ENCODE results near the gene MBD5.

MBD5 gene

DNA sequence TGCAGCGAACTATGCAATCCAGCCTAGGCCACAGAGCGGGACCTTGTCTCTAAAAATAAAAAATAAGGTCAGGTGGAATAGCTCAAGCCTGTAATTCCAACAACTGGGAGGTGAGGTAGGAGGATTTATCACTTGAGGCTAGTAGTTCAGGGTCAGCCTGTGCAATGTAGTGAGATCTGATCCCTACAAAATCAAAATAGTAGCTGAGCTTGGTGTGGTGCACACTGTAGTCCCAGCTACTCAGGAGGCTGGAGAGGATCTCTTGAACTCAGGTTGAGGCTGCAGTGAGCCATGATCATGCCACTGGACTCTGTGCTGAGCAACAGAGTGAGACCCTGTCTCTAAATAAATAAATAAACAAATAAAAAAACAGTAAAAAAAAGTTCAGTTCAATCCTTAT lies 5.7 kb downstream of the MBD5 start:
- H3K27ac ChIP-seq (ENCODE audit: low read length) = no peak overlapping the region
- H3K9me3 ChIP-seq (ENCODE audit: insufficient read depth, low read depth, low read length) = no peaks in the 10 kb centered on the region
- H3K36me3 ChIP-seq (ENCODE audit: insufficient read depth, low read depth, low read length) = 0 out of 2 replicates have a peak, but pooled peaks cover 4% of the 10 kb centered on the region
- H3K4me3 ChIP-seq (ENCODE audit: low read length) = no peak overlapping the region
- no peaks in the 10 kb centered on the region for H3K27me3 ChIP-seq (ENCODE audit: insufficient read depth, low read length)
- H3K9ac ChIP-seq (ENCODE audit: low read depth, low read length) = no peak overlapping the region
- peaks cover 10% of the 10 kb centered on the region; the same call in 1 of the 2 replicates for H3K4me1 ChIP-seq (ENCODE audit: insufficient read depth, low read length)

DNA sequence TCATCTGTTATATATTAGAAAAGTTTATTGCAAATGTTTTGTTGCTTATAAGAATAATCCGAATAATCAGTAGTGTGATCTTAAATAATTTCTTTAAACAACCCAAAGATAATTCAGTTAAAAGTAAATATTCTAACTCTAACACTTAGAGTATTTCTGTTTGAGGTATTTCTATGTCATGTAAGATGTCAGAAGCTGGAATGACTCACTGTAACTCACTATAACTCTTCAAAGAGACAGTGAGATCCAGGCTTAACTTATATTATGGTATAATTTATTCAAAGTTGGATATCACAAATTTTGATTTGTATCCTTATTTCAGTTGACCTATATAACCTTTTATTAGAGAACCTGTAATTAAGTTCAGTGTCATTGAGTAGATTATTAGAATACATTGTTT lies 6.9 kb downstream of the MBD5 start:
- no peak overlapping the region for H3K4me3 ChIP-seq (ENCODE audit: low read length)
- H3K4me1 ChIP-seq (ENCODE audit: insufficient read depth, low read length) = peaks cover 1% of the 10 kb centered on the region; the same call in 1 of the 2 replicates
- H3K27me3 ChIP-seq (ENCODE audit: insufficient read depth, low read length) = no peaks in the 10 kb centered on the region
- no peak overlapping the region for H3K27ac ChIP-seq (ENCODE audit: low read length)
- H3K36me3 ChIP-seq (ENCODE audit: insufficient read depth, low read depth, low read length) = 0 out of 2 replicates have a peak, but pooled peaks cover 4% of the 10 kb centered on the region
- no peaks in the 10 kb centered on the region for H3K9me3 ChIP-seq (ENCODE audit: insufficient read depth, low read depth, low read length)
- H3K9ac ChIP-seq (ENCODE audit: low read depth, low read length) = no peak overlapping the region

DNA sequence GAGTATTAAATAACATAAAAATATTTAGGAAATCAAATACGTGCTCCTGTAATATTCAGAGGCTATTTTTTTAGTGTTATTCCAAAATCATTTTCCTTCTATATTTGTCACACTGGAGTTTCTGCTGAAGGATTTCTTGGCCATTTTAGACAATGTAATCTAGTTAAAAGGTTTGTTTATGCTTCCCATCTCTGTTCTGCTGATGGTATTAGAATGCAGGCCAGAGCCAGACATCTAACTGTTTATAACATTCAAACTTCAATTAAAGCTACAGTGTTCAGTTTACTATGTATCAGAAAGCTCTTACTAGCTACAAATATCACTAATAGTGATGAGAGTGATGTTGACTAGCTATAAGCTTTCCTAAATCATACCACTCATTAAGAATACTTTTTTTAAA lies 7.9 kb downstream of the MBD5 start:
- H3K27ac ChIP-seq (ENCODE audit: low read length) = no peak overlapping the region
- H3K9me3 ChIP-seq (ENCODE audit: insufficient read depth, low read depth, low read length) = no peaks in the 10 kb centered on the region

DNA sequence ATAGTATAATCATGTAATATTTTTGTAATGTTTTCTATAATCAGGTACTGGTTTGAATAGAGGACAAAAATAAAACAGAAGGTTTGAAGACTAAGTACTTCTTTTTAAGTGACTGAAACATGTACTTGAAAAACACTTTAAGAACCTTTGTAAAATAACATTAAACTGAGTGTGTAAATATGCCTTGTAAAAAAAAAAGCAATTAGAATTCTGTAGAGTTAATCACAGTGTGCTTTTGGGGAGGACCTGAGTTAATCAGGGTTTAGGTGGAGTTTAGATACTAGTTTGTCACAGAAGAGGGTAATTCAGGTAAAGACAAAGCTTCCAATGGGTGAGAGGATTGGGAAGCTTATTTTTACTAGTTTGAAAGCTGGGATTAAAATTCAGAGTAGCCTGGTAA lies 10.3 kb downstream of the MBD5 start:
- Histone ChIP-seq H3K36me3 (ENCODE audit: insufficient read depth, low read depth, low read length) (no peaks in the 10 kb centered on the region), H3K27me3 (ENCODE audit: insufficient read depth, low read length) (no peaks in the 10 kb centered on the region), H3K4me1 (ENCODE audit: insufficient read depth, low read length) (no peaks in the 10 kb centered on the region), H3K9me3 (ENCODE audit: insufficient read depth, low read depth, low read length) (no peaks in the 10 kb centered on the region), H3K9ac (ENCODE audit: low read depth, low read length) (no peak overlapping the region), H3K4me3 (ENCODE audit: low read length) (no peak overlapping the region), H3K27ac (ENCODE audit: low read length) (no peak overlapping the region)

More for the DNA sequence above, 7.9 kb downstream of the MBD5 start:
- Histone ChIP-seq H3K9ac (ENCODE audit: low read depth, low read length) (no peak overlapping the region), H3K4me1 (ENCODE audit: insufficient read depth, low read length) (no peaks in the 10 kb centered on the region), H3K27me3 (ENCODE audit: insufficient read depth, low read length) (no peaks in the 10 kb centered on the region), H3K36me3 (ENCODE audit: insufficient read depth, low read depth, low read length) (0 out of 2 replicates have a peak, but pooled peaks cover 4% of the 10 kb centered on the region), H3K4me3 (ENCODE audit: low read length) (no peak overlapping the region)

DNA sequence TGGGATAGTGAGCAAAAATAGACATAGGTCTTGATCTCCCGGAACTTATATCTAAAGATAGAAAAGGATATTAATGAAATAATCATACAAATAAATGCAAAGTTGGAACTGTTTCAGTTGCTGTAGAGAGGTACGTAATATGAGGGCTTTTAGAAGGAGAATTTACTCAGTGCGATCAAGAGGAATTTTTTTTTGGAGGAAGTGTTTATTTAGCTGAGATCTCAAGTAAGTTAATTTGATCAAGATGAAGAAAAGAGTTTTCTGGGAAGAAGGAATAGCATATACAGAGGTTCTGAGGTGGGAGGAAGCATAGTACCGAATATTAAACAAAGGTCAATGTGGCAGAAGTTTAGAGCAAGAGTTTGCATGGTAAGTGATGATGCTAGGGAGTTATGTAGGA lies 11.3 kb downstream of the MBD5 start:
- Histone ChIP-seq H3K27me3 (ENCODE audit: insufficient read depth, low read length) (no peaks in the 10 kb centered on the region), H3K4me1 (ENCODE audit: insufficient read depth, low read length) (no peaks in the 10 kb centered on the region), H3K36me3 (ENCODE audit: insufficient read depth, low read depth, low read length) (no peaks in the 10 kb centered on the region)

DNA sequence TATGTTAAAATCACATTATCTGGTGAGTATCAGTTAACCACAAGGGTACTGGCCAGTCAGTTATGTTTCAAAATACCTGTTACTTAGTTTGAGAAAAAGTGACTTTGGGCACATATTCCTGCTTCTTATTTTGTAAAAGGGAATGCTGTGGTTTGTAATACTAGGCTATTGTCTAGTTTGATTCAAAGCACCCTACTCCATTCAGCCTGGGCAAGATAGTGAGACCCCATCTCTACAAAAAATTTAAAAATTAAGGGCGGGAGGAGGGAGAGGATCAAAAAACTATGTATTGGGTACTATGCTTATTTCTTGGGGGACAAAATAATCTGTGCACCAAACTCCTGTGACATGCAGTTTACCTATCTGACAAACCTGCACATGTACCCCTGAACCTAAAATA lies 18.9 kb downstream of the MBD5 start:
- H3K4me3 ChIP-seq (ENCODE audit: low read length) = no peak overlapping the region

More for the DNA sequence above, 11.3 kb downstream of the MBD5 start:
- Histone ChIP-seq H3K9me3 (ENCODE audit: insufficient read depth, low read depth, low read length) (no peaks in the 10 kb centered on the region), H3K9ac (ENCODE audit: low read depth, low read length) (no peak overlapping the region), H3K27ac (ENCODE audit: low read length) (no peak overlapping the region), H3K4me3 (ENCODE audit: low read length) (no peak overlapping the region)

DNA sequence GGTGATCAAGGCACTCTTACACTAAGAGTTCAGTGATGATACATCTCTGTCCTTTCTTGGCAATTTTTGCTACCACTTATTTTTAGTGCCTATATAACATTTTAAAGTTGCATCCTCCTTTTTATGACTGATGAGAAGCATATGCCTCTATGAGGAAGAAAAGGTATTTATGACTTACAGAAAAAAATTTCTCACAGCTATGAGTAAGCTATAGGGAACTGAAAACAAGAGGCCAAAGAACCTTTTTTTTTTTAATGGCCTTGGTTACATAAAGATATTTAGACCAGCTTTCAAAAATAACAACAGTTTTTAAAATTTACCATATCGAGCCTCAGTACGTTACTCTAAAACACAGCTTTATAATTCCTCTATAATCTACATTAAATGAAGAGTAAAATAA lies 21.3 kb downstream of the MBD5 start:
- Histone ChIP-seq H3K36me3 (ENCODE audit: insufficient read depth, low read depth, low read length) (no peaks in the 10 kb centered on the region), H3K27me3 (ENCODE audit: insufficient read depth, low read length) (no peaks in the 10 kb centered on the region), H3K4me1 (ENCODE audit: insufficient read depth, low read length) (peaks cover 14% of the 10 kb centered on the region), H3K27ac (ENCODE audit: low read length) (no peak overlapping the region), H3K4me3 (ENCODE audit: low read length) (no peak overlapping the region), H3K9me3 (ENCODE audit: insufficient read depth, low read depth, low read length) (no peaks in the 10 kb centered on the region), H3K9ac (ENCODE audit: low read depth, low read length) (no peak overlapping the region)

More for the DNA sequence above, 18.9 kb downstream of the MBD5 start:
- Histone ChIP-seq H3K9me3 (ENCODE audit: insufficient read depth, low read depth, low read length) (no peaks in the 10 kb centered on the region), H3K27me3 (ENCODE audit: insufficient read depth, low read length) (no peaks in the 10 kb centered on the region), H3K9ac (ENCODE audit: low read depth, low read length) (no peak overlapping the region), H3K27ac (ENCODE audit: low read length) (no peak overlapping the region), H3K36me3 (ENCODE audit: insufficient read depth, low read depth, low read length) (no peaks in the 10 kb centered on the region), H3K4me1 (ENCODE audit: insufficient read depth, low read length) (peaks cover 10% of the 10 kb centered on the region)

DNA sequence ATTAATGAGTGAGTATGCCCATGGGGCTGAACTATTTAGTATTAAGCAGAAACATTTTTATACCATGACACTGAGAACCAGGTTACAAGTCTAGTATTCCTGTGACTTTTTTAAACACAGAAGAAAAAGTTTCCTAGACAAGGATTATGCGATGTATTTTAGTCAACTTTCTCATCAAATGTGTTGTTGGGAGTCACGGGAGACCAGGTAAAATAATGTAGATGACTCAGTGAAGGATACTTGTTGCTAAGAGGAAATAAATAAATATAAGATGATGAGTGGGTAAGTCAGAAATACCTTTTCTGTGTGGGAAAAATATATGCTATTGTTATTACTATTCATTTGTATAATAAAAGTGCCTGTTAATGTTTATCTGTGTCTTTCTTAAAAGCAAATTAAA lies 23.4 kb downstream of the MBD5 start:
- H3K9ac ChIP-seq (ENCODE audit: low read depth, low read length) = no peak overlapping the region
- H3K27ac ChIP-seq (ENCODE audit: low read length) = no peak overlapping the region
- H3K4me3 ChIP-seq (ENCODE audit: low read length) = no peak overlapping the region
- peaks cover 20% of the 10 kb centered on the region; the same call in 1 of the 2 replicates for H3K4me1 ChIP-seq (ENCODE audit: insufficient read depth, low read length)
- no peaks in the 10 kb centered on the region for H3K36me3 ChIP-seq (ENCODE audit: insufficient read depth, low read depth, low read length)
- no peaks in the 10 kb centered on the region for H3K27me3 ChIP-seq (ENCODE audit: insufficient read depth, low read length)
- H3K9me3 ChIP-seq (ENCODE audit: insufficient read depth, low read depth, low read length) = no peaks in the 10 kb centered on the region

- Histone ChIP-seq H3K4me3 (ENCODE audit: low read length) (no peak overlapping the region), H3K9me3 (ENCODE audit: insufficient read depth, low read depth, low read length) (no peaks in the 10 kb centered on the region), H3K27me3 (ENCODE audit: insufficient read depth, low read length) (no peaks in the 10 kb centered on the region), H3K9ac (ENCODE audit: low read depth, low read length) (no peak overlapping the region), H3K36me3 (ENCODE audit: insufficient read depth, low read depth, low read length) (no peaks in the 10 kb centered on the region), H3K27ac (ENCODE audit: low read length) (no peak overlapping the region), H3K4me1 (ENCODE audit: insufficient read depth, low read length) (peaks cover 26% of the 10 kb centered on the region)
Measured at GRCh38 chr2:148046802-148047201, 25.9 kb downstream of the MBD5 start.

- Histone ChIP-seq H3K9ac (ENCODE audit: low read depth, low read length) (no peak overlapping the region), H3K36me3 (ENCODE audit: insufficient read depth, low read depth, low read length) (no peaks in the 10 kb centered on the region), H3K9me3 (ENCODE audit: insufficient read depth, low read depth, low read length) (no peaks in the 10 kb centered on the region), H3K4me3 (ENCODE audit: low read length) (no peak overlapping the region), H3K27ac (ENCODE audit: low read length) (no peak overlapping the region), H3K27me3 (ENCODE audit: insufficient read depth, low read length) (no peaks in the 10 kb centered on the region), H3K4me1 (ENCODE audit: insufficient read depth, low read length) (peaks cover 26% of the 10 kb centered on the region)
Measured at GRCh38 chr2:148048475-148049221, 27.8 kb downstream of the MBD5 start.

DNA sequence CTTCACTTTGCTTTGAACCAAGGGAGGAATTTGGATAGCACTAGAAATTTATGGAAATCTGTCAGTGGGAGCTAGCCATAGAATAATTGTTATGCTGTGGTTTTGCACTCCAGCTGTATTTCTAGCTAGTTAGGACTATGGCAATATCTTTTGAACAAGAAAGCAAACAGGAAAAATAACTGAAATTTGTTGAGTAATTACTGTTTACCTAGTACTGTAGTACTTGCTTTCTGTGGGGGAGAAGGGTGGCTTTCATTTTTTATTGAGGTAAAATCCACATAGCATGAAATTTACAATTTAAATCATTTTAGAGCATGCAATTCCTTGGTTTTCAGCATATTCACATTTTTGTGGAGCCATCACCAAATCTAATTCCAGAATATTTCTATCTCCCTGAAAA lies 28.4 kb downstream of the MBD5 start:
- H3K27ac ChIP-seq (ENCODE audit: low read length) = no peak overlapping the region
- H3K4me3 ChIP-seq (ENCODE audit: low read length) = no peak overlapping the region

DNA sequence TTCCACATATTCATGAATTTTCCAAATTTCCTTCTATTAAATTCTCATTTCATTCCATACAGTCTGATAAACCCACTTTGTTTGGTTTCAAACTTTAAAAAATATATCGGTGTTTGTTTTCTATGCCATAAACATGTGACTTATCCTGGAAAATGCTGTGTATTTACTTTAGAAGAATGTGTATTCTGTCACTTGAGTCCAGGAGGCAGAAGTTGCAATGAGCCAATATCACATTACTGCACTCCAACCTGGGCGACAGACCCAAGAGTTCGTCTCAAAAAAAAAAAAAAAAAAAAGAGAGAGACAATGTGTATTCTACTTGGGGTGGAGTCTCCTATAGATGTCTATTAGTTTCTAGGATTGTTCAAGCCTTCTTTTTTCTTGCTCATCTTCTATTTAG lies 31.8 kb downstream of the MBD5 start:
- H3K9ac ChIP-seq (ENCODE audit: low read depth, low read length) = no peak overlapping the region
- peaks cover 16% of the 10 kb centered on the region for H3K4me1 ChIP-seq (ENCODE audit: insufficient read depth, low read length)
- H3K4me3 ChIP-seq (ENCODE audit: low read length) = no peak overlapping the region
- no peaks in the 10 kb centered on the region for H3K36me3 ChIP-seq (ENCODE audit: insufficient read depth, low read depth, low read length)
- no peaks in the 10 kb centered on the region for H3K9me3 ChIP-seq (ENCODE audit: insufficient read depth, low read depth, low read length)
- no peaks in the 10 kb centered on the region for H3K27me3 ChIP-seq (ENCODE audit: insufficient read depth, low read length)
- H3K27ac ChIP-seq (ENCODE audit: low read length) = no peak overlapping the region

More for the DNA sequence above, 28.4 kb downstream of the MBD5 start:
- H3K9me3 ChIP-seq (ENCODE audit: insufficient read depth, low read depth, low read length) = no peaks in the 10 kb centered on the region
- no peaks in the 10 kb centered on the region for H3K36me3 ChIP-seq (ENCODE audit: insufficient read depth, low read depth, low read length)
- H3K9ac ChIP-seq (ENCODE audit: low read depth, low read length) = no peak overlapping the region
- peaks cover 23% of the 10 kb centered on the region for H3K4me1 ChIP-seq (ENCODE audit: insufficient read depth, low read length)
- no peaks in the 10 kb centered on the region for H3K27me3 ChIP-seq (ENCODE audit: insufficient read depth, low read length)

All from iPS-20b (cell line).